MM.1S (cell line): Measurements from ENCODE around the gene FMN1.

Source experiments
- DNase-seq: peaks from one replicate; pipeline ENCODE4 v3.0.0-alpha.2; 2015
- H2AFZ ChIP-seq: fragments of 300-600 bp; sonication (generic); 2 replicates; pipeline ENCODE4 v1.6.0; 2016; ENCODE audit warnings: antibody characterized with exemption, low read length
- H3F3A ChIP-seq: fragments of 300-600 bp; sonication (generic); 2 replicates; pipeline ENCODE4 v1.6.1; 2016; ENCODE audit warnings: mild to moderate bottlenecking, antibody characterized with exemption, low read length, moderate library complexity, mixed read lengths; ENCODE audit not compliant: insufficient read depth
- H3K27ac ChIP-seq: fragments of 300-600 bp; sonication (generic); 2 replicates; pipeline ENCODE4 v1.5.1; 2016; ENCODE audit warnings: mild to moderate bottlenecking, low read length
- H3K27me3 ChIP-seq: fragments of 300-600 bp; sonication (generic); replicated peaks from 2 replicates; pipeline ENCODE4 v1.6.0; 2016; ENCODE audit warnings: low read length; ENCODE audit not compliant: insufficient read depth
- H3K36me3 ChIP-seq: fragments of 300-600 bp; sonication (generic); replicated peaks from 2 replicates; pipeline ENCODE4 v1.6.1; 2016; ENCODE audit warnings: mild to moderate bottlenecking, low read length, mixed read lengths; ENCODE audit not compliant: insufficient read depth
- H3K4me1 ChIP-seq: fragments of 300-600 bp; sonication (generic); 2 replicates; pipeline ENCODE4 v1.6.1; 2016; ENCODE audit warnings: low read length, mixed read lengths
- H3K4me2 ChIP-seq: fragments of 300-600 bp; sonication (generic); 2 replicates; pipeline ENCODE4 v1.6.0; 2016; ENCODE audit warnings: low read depth, low read length
- H3K4me3 ChIP-seq: fragments of 300-600 bp; sonication (generic); 2 replicates; pipeline ENCODE4 v1.5.1; 2016; ENCODE audit warnings: low read length, mixed read lengths
- H3K79me2 ChIP-seq: fragments of 300-600 bp; sonication (generic); 2 replicates; pipeline ENCODE4 v1.6.1; 2016; ENCODE audit warnings: mixed run types, low read length, mixed read lengths
- H3K9ac ChIP-seq: fragments of 300-600 bp; sonication (generic); 2 replicates; pipeline ENCODE4 v1.6.1; 2016; ENCODE audit warnings: low read length, mixed read lengths
- H3K9me2 ChIP-seq: fragments of 300-600 bp; sonication (generic); replicated peaks from 2 replicates; pipeline ENCODE4 v1.6.1; 2016; ENCODE audit warnings: mild to moderate bottlenecking, low read length, mixed read lengths; ENCODE audit not compliant: insufficient read depth
- H3K9me3 ChIP-seq: fragments of 300-600 bp; sonication (generic); replicated peaks from 2 replicates; pipeline ENCODE4 v1.6.1; 2016; ENCODE audit warnings: mild to moderate bottlenecking, low read length, mixed read lengths; ENCODE audit not compliant: insufficient read depth
- H4K20me1 ChIP-seq: fragments of 300-600 bp; sonication (generic); 2 replicates; pipeline ENCODE4 v1.6.1; 2016; ENCODE audit warnings: mild to moderate bottlenecking, low read length, moderate library complexity, mixed read lengths; ENCODE audit not compliant: insufficient read depth
- CTCF ChIP-seq: fragments of 300-600 bp; sonication (generic); IDR thresholded peaks from 2 replicates; pipeline ENCODE4 v1.5.1; 2016; ENCODE audit warnings: antibody characterized with exemption, low read length, mixed read lengths
- EZH2 ChIP-seq: fragments of 300-600 bp; sonication (generic); optimal IDR thresholded peaks from 2 replicates; pipeline ENCODE3; 2017; ENCODE audit warnings: low read depth, mild to moderate bottlenecking, antibody characterized with exemption, low read length, mixed read lengths
- EZH2phosphoT487 ChIP-seq: fragments of 300-600 bp; sonication (generic); IDR thresholded peaks from 2 replicates; pipeline ENCODE4 v1.6.1; 2018; ENCODE audit warnings: antibody characterized with exemption, low read length

FMN1 gene

GRCh38 chr15:33234020-33234461 is 39.5 kb upstream of the FMN1 start:
- Histone ChIP-seq H2AFZ (no peak overlapping the region), H3K27me3 (no peaks in the 10 kb centered on the region), H3K36me3 (no peaks in the 10 kb centered on the region), H3F3A (no peaks in the 10 kb centered on the region), H3K4me1 (no peaks in the 10 kb centered on the region), H3K79me2 (no peaks in the 10 kb centered on the region), H3K27ac (no peak overlapping the region), H3K9me2 (no peaks in the 10 kb centered on the region), H3K4me2 (no peak overlapping the region), H3K9me3 (no peaks in the 10 kb centered on the region), H3K9ac (no peak overlapping the region), H4K20me1 (no peaks in the 10 kb centered on the region), H3K4me3 (no peak overlapping the region)
- no peak for TF ChIP-seq EZH2
- no peak for TF ChIP-seq EZH2phosphoT487
- TF ChIP-seq CTCF = peak; percentile 70
- peak; percentile 53 for DNase-seq

DNA sequence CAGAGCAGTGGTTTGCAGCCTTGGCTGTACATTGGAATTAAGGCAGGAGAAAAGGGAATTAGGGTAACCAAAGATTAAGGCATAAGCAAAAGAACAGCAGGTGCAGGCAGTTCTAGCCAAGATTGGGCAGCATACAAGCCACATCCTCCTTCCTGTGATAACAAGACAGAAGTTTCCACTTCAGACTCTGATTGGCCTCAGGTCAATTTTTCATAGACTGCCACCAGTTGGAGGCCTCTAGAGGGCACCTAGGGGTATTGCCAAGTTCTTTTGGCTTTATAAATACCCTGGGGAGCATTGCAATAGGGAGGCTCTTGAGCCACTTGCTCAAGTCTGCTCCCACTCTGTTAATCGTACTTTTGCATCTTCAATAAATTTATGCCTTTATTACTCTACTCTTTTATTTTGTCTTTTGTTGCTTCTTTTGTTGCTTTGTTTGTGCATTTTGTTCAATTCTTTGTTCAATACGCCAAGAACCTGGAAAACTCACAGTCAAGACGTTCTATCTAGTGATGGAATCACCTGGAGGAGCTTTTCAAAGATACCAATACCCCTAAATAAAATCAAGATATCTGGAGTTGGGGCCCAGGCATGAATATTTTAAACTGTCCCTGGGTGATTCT is 32.2 kb upstream of the FMN1 start:
- H3K36me3 ChIP-seq = no peaks in the 10 kb centered on the region
- DNase-seq = peak; percentile 92
- no peak overlapping the region for H3K27ac ChIP-seq
- H3K27me3 ChIP-seq = no peaks in the 10 kb centered on the region
- H3F3A ChIP-seq = no peaks in the 10 kb centered on the region; the same call in 1 of the 2 replicates
- H3K4me3 ChIP-seq = no peak overlapping the region
- no peaks in the 10 kb centered on the region for H3K9me3 ChIP-seq
- no peaks in the 10 kb centered on the region for H3K79me2 ChIP-seq
- H3K9ac ChIP-seq = no peak overlapping the region
- no peak overlapping the region for H3K4me2 ChIP-seq
- no peaks in the 10 kb centered on the region for H3K9me2 ChIP-seq
- H3K4me1 ChIP-seq = no peaks in the 10 kb centered on the region
- H2AFZ ChIP-seq = no peak overlapping the region
- no peaks in the 10 kb centered on the region for H4K20me1 ChIP-seq
- TF ChIP-seq EZH2phosphoT487 (no peak), CTCF (peak; percentile 67)

GRCh38 chr15:33218071-33218491 is 23.6 kb upstream of the FMN1 start:
- H3K27ac ChIP-seq = no peak overlapping the region
- H2AFZ ChIP-seq = no peak overlapping the region
- no peaks in the 10 kb centered on the region for H3F3A ChIP-seq
- TF ChIP-seq CTCF (no peak), EZH2phosphoT487 (no peak), EZH2 (no peak)
- no peaks in the 10 kb centered on the region for H3K9me2 ChIP-seq
- H4K20me1 ChIP-seq = no peaks in the 10 kb centered on the region
- no peak overlapping the region for H3K4me3 ChIP-seq
- H3K9ac ChIP-seq = no peak overlapping the region
- H3K4me2 ChIP-seq = no peak overlapping the region
- H3K27me3 ChIP-seq = no peaks in the 10 kb centered on the region
- no peak for DNase-seq
- H3K79me2 ChIP-seq = no peaks in the 10 kb centered on the region
- H3K9me3 ChIP-seq = no peaks in the 10 kb centered on the region
- H3K36me3 ChIP-seq = no peaks in the 10 kb centered on the region
- H3K4me1 ChIP-seq = no peaks in the 10 kb centered on the region
